Transverse colon (tissue), 4 donors: ENCODE measurements around the gene ZNF691. TPM values are rescaled to one million over a fixed set of nuclear protein-coding genes. Genes with fewer than 3 reads are reported as not detected.

Experiments used
- DNase-seq: peaks from one replicate; pipeline ENCODE4 v3.0.0-alpha.2; 2019
- H3K27ac ChIP-seq, 4 donors: fragments of 200-600 bp; sonication (generic); 2 replicates each; pipeline ENCODE4 v1.5.1; 2016 to 2018; ENCODE audit warnings: inconsistent platforms in 4 of 4
- H3K27me3 ChIP-seq: fragments of 200-600 bp; sonication (generic); 2 replicates; pipeline ENCODE4 v1.5.1; 2017; ENCODE audit warnings: inconsistent platforms
- H3K36me3 ChIP-seq, 4 donors: fragments of 200-600 bp; sonication (generic); 2 replicates each; pipeline ENCODE4 v1.5.1; 2017 to 2019; ENCODE audit warnings: inconsistent platforms in 4 of 4
- H3K4me1 ChIP-seq, 4 donors: fragments of 200-600 bp; sonication (generic); 2 replicates each; pipeline ENCODE4 v1.5.1; 2017 to 2020; ENCODE audit warnings: inconsistent platforms in 4 of 4
- H3K4me3 ChIP-seq, 4 donors: fragments of 200-600 bp; sonication (generic); 1 replicate in 1 of 4; 2 replicates in 3 of 4; pipeline versions ENCODE4 v1.5.1 to v1.6.1; 2017 to 2019; ENCODE audit warnings: inconsistent platforms in 4 of 4
- H3K9me3 ChIP-seq, 2 donors: fragments of 200-600 bp; sonication (generic); 2 replicates each; pipeline ENCODE4 v1.5.1; 2017 to 2019; ENCODE audit warnings: inconsistent platforms in 2 of 2
- CTCF ChIP-seq, 5 experiments: fragments of 200-600 bp in 3 of 5; fragments of 450-650 bp in 2 of 5; sonication (generic) in 3 of 5; IDR thresholded peaks; 1 replicate in 2 of 5; 2 replicates in 3 of 5; pipeline ENCODE4 v1.5.1; 2016 to 2017; ENCODE audit warnings: antibody characterized with exemption in 5 of 5, inconsistent platforms in 3 of 5, mild to moderate bottlenecking in 2 of 5, moderate library complexity in 1 of 5
- EP300 ChIP-seq: sonication (generic); formaldehyde crosslinking; IDR thresholded peaks from one replicate; pipeline ENCODE4 v1.6.1; 2017; ENCODE audit warnings: antibody characterized with exemption, low read depth
- POLR2A ChIP-seq: fragments of 450-650 bp; IDR thresholded peaks from one replicate; pipeline ENCODE4 v1.6.1; 2016; ENCODE audit warnings: antibody characterized with exemption, mild to moderate bottlenecking, moderate library complexity
- POLR2AphosphoS5 ChIP-seq, 3 donors: sonication (generic); formaldehyde crosslinking; IDR thresholded peaks; one replicate each; pipeline ENCODE4 v1.6.1; 2016; ENCODE audit warnings: antibody characterized with exemption in 3 of 3
- WGBS, 2 donors: methylation state at CpG; one replicate each; pipeline ENCODE4 v1.1.5; 2018; ENCODE audit warnings: low coverage in 1 of 2; 5-methylcytosine and 5-hydroxymethylcytosine counted together
- in situ Hi-C, 4 donors: fragments of 200-750 bp; cut with MboI; loops; one replicate each; pipeline versions ENCODE4 v1.15.0 to v1.15.1; 2017; ENCODE audit warnings: low sequenced_read_pairs in 3 of 4, low pct_ligation_motif_present in 1 of 4, low pct_unique_long_range_greater_than_20kb in 1 of 4
- intact Hi-C: fragments of 100-400 bp; cut with DNase I; formaldehyde crosslinking; loops from one replicate; pipeline ENCODE4 v1.15.1; 2023; ENCODE audit warnings: low total_unique reads
- total RNA-seq, 4 donors: library from RNA; depleted of rRNA; stranded (reverse); fragments of >200 nt; gene quantifications; one replicate each; pipeline ENCODE4 v1.1.0, GENCODE V29; 2016

Gene ZNF691
- total RNA-seq, 4 donors from 2014 or later: 1.00 to 11.3 (median 6.0) TPM

- peaks cover 0 to 2% (median 0%) of the 10 kb centered on the region in 4 donors for H3K36me3 ChIP-seq
- no peaks in the 10 kb centered on the region for H3K27me3 ChIP-seq
- in situ Hi-C loops: no loop called here
- TF ChIP-seq POLR2A: no peak
- no peak for TF ChIP-seq CTCF (IDR thresholded peaks at IDR 0.05)
- TF ChIP-seq EP300: no peak
- TF ChIP-seq POLR2AphosphoS5 (IDR thresholded peaks at IDR 0.05): no peak
- peak overlapping the region; percentile 7 to 86 (median 66) for H3K4me3 ChIP-seq
- peaks cover 10 to 19% (median 13%) of the 10 kb centered on the region in 4 donors for H3K4me1 ChIP-seq
- H3K27ac ChIP-seq: peak overlapping the region in 3 of 4 donors; percentile 33 to 82 (median 46)
- 11 to 23% methylated on average over 7 to 10 of the region's 10 CpGs for WGBS, 2 donors
- intact Hi-C loops: loop anchor here (10.0 kb wide), 1 partner anchor 71 kb away; no protein-coding TSS in a partner anchor
- no peak for DNase-seq
- no peaks in the 10 kb centered on the region for H3K9me3 ChIP-seq
Observed at GRCh38 chr1:42845866-42846256, 552 bp upstream of the ZNF691 start.

GRCh38 chr1:42847111-42847595, 740 bp downstream of the ZNF691 start:
- Histone ChIP-seq H3K4me3 (peak overlapping the region; percentile 56 to 91 (median 82)), H3K27me3 (no peaks in the 10 kb centered on the region), H3K9me3 (no peaks in the 10 kb centered on the region), H3K4me1 (peaks cover 10 to 19% (median 13%) of the 10 kb centered on the region in 4 donors), H3K27ac (peak overlapping the region; percentile 78 to 82 (median 81)), H3K36me3 (peaks cover 0 to 12% (median 2%) of the 10 kb centered on the region in 4 donors)
- TF ChIP-seq CTCF (IDR thresholded peaks at IDR 0.05) (no peak), POLR2A (no peak), EP300 (no peak), POLR2AphosphoS5 (IDR thresholded peaks at IDR 0.05) (no peak)
- in situ Hi-C loops: no loop called here
- DNase-seq: no peak
- 16 to 17% methylated on average over 5 to 6 of the region's 6 CpGs for WGBS, 2 donors
- intact Hi-C loops: loop anchor here (10.0 kb wide), 1 partner anchor 72 kb away; no protein-coding TSS in a partner anchor

- no peaks in the 10 kb centered on the region for H3K27me3 ChIP-seq
- intact Hi-C loops (loop anchor here (10.0 kb wide), 1 partner anchor 73 kb away; no protein-coding TSS in a partner anchor), in situ Hi-C loops (no loop called here)
- H3K4me3 ChIP-seq: peak overlapping the region in 1 of 4 donors; percentile 77
- H3K27ac ChIP-seq: no peak overlapping the region
- DNase-seq: no peak
- peaks cover 0 to 12% (median 2%) of the 10 kb centered on the region in 4 donors for H3K36me3 ChIP-seq
- WGBS, 2 donors: 65 to 66% methylated on average over 2 to 6 of the region's 6 CpGs
- TF ChIP-seq POLR2AphosphoS5 (IDR thresholded peaks at IDR 0.05) (no peak), CTCF (IDR thresholded peaks at IDR 0.05) (no peak), POLR2A (no peak), EP300 (no peak)
- H3K4me1 ChIP-seq: peaks cover 10 to 19% (median 13%) of the 10 kb centered on the region in 4 donors
- H3K9me3 ChIP-seq: no peaks in the 10 kb centered on the region
Observed at GRCh38 chr1:42847721-42848460, 1.5 kb downstream of the ZNF691 start.

- Histone ChIP-seq H3K4me1 (peaks cover 10 to 19% (median 13%) of the 10 kb centered on the region in 4 donors), H3K9me3 (no peaks in the 10 kb centered on the region), H3K27me3 (no peaks in the 10 kb centered on the region), H3K27ac (no peak overlapping the region), H3K4me3 (no peak overlapping the region), H3K36me3 (peaks cover 0 to 12% (median 2%) of the 10 kb centered on the region in 4 donors)
- TF ChIP-seq POLR2AphosphoS5 (IDR thresholded peaks at IDR 0.05) (no peak), POLR2A (no peak), EP300 (no peak), CTCF (IDR thresholded peaks at IDR 0.05) (no peak)
- intact Hi-C loops (loop anchor here (10.0 kb wide), 1 partner anchor 74 kb away; no protein-coding TSS in a partner anchor), in situ Hi-C loops (no loop called here)
- 95 to 96% methylated on average over 2 of the region's 2 CpGs for WGBS, 2 donors
- no peak for DNase-seq
Observed at GRCh38 chr1:42848823-42849537, 2.6 kb downstream of the ZNF691 start.
